Suprapubic skin (tissue), 4 donors: ENCODE data around the gene ZNF512B.

Experiments used
- CTCF ChIP-seq, 2 donors: fragments of 200-600 bp in 1 of 2; fragments of 450-650 bp in 1 of 2; sonication (generic) in 1 of 2; IDR thresholded peaks; one replicate each; pipeline ENCODE4 v1.5.1; 2016 to 2019; ENCODE audit warnings: antibody characterized with exemption in 2 of 2, mild to moderate bottlenecking in 1 of 2, moderate library complexity in 1 of 2
- EP300 ChIP-seq: sonication (generic); formaldehyde crosslinking; IDR thresholded peaks from one replicate; pipeline ENCODE4 v1.6.1; 2017; ENCODE audit warnings: antibody characterized with exemption
- POLR2A ChIP-seq, 2 donors: fragments of 450-650 bp; IDR thresholded peaks; one replicate each; pipeline ENCODE4 v1.6.1; 2017; ENCODE audit warnings: antibody characterized with exemption in 2 of 2, mild to moderate bottlenecking in 2 of 2, moderate library complexity in 2 of 2
- POLR2AphosphoS5 ChIP-seq, 3 donors: sonication (generic); formaldehyde crosslinking; IDR thresholded peaks; one replicate each; pipeline ENCODE4 v1.6.1; 2017; ENCODE audit warnings: antibody characterized with exemption in 3 of 3

- TF ChIP-seq CTCF (IDR thresholded peaks at IDR 0.05), result no peak
- no peak for TF ChIP-seq EP300
- TF ChIP-seq POLR2A (IDR thresholded peaks at IDR 0.05), result no peak
- TF ChIP-seq POLR2AphosphoS5 (IDR thresholded peaks at IDR 0.05), result no peak
Observed at GRCh38 chr20:63935447-63935846, 34.3 kb downstream of the ZNF512B start.
